Retina (tissue), 1 donor: ENCODE results near the gene SLC26A2.

Source experiments
- DNase-seq: peaks from one replicate; pipeline ENCODE4 v3.0.0-alpha.2; 2016

SLC26A2 gene

DNA sequence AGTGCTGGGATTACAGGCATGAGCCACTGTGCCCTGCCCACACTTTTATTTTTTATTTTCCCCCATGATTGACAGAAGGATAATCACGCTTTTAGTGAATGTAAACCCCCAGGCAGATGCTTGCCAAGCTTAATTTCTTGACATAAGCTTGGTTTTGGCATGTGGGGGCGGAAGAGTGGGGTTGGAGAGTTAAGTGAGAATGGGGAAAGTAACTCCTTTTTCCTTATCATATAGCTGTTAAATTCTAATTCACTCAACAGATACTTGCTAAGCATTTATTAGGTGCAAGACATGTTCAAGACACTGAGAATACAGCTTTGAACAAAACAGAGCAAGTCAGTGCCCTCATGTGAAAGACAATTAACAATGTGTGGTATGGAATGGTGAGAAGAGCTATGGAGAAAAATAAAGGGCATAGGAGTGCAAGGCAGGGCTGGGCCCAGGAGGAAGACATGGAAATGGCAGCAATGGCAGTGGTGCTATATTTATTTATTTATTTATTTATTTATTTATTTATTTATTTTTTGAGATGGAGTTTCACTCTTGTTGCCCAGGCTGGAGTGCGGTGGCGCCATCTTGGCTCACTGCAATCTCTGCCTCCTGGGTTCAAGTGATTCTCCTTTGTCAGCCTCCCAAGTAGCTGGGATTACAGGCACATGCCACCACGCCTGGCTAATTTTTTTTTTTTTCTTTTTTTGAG is 2.2 kb downstream of the SLC26A2 start:
- no peak for DNase-seq

DNA sequence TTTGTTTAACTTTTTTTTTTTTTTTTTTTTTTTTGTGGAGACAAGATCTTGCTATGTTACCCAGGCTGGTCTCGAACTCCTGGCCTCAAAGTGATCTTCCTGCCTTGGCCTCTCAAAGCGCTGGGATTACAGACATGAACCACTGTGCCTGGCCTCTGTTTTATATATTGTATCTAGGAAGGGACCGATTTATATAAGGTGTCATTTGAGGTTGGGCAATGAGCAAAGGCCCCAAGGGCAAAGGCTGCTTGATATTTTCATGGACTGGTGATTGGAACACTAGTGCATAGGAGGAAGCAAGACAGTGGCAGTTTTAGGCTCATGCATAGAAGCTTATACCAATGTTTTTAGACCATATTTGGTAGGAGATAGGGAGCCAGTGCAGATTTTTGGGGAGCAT is 3.2 kb downstream of the SLC26A2 start:
- DNase-seq, result no peak

DNA sequence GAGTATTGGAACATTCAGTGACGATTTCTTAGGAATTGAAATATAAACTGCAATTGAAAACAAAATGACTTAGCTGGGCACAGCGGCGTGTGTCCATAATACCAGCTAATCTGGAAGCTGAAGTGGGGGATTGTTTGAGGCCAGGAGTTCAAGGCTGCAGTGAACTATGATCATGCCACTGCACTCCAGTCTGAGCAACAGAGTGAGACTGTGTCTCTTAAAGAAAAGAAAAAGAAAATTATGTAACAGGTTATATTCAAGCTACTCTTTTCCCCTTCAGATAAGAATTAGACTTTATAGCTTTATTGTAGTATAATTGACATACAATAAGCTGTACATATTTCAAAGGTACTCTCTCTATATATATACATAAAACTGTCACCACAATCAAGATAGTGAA is 6.4 kb downstream of the SLC26A2 start:
- no peak for DNase-seq

DNA sequence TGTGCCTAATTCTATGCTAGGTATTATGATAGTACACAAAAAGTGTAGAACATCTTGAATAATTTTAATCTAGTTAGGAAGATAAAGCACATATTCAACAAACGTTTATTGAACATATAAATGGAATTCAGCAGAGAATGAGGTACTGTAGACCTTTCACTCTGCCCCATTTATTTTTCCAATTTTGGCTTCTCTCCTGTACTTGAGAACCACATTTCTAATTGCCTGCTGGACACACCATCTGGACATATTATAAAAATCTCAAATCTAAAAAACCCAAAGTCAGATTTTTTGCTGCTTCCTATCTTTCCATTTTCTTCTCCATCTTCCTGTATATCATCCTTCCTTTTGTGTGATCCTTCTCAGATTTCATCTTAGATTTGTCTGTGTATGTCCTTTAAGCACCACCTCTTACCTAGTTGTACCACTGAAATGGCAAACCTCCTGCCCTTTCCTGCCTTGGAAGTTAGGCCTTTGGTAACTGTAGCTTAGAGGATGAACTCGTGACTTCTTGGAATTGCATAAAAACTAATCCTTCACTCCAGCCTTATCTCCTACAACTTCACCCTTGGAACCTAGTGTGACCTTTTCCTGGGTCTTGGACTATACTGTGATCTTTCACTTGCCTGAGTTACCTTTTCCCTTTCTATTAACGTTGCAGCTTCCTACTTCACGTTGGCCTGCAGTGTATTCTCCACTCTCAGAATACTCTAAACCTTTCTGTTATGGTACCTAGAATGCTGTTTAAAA is 8.8 kb downstream of the SLC26A2 start:
- no peak for DNase-seq

DNA sequence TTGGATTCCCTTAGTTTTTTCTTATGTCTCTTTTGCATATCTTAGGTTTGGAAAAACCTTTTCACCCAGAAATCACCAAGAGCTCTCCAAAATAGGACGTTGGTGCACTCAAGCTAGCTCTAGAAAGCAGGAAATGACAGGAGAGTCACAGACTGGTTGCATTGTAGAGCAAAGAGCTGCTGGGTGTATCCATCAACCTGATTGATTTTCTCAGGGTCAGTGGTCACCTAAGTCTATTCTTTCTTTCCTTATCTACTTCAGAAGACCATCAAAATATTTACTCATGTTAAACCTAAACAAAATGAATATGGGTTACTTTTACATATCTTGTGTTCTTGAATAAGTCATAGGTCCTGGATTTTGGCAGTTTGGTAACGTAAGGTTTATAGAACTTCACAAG is 14.9 kb downstream of the SLC26A2 start:
- DNase-seq, result no peak

DNA sequence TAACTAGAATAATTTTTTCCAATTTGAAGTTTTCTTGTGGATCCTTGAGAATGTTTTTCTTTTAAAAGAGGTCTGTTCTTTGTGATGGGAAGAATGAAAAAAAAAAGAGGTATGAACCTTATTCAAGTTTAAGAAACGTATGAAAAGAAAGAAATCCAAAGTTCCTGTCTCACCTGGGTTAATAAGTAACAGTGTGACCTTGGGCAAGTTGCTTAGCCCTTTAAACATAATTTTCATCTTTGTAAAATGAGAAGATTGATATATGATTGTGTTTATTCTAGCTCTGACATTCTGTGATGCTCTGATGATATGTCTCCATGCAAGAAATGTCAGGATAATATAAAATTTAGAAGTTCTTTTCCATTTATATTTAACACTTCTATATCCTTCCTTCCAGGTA is 19.3 kb downstream of the SLC26A2 start:
- DNase-seq, result no peak

DNA sequence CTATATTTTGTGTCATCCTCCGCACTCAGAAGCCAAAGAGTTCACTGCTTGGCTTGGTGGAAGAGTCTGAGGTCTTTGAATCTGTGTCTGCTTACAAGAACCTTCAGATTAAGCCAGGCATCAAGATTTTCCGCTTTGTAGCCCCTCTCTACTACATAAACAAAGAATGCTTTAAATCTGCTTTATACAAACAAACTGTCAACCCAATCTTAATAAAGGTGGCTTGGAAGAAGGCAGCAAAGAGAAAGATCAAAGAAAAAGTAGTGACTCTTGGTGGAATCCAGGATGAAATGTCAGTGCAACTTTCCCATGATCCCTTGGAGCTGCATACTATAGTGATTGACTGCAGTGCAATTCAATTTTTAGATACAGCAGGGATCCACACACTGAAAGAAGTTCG is 20.6 kb downstream of the SLC26A2 start:
- DNase-seq, result no peak

DNA sequence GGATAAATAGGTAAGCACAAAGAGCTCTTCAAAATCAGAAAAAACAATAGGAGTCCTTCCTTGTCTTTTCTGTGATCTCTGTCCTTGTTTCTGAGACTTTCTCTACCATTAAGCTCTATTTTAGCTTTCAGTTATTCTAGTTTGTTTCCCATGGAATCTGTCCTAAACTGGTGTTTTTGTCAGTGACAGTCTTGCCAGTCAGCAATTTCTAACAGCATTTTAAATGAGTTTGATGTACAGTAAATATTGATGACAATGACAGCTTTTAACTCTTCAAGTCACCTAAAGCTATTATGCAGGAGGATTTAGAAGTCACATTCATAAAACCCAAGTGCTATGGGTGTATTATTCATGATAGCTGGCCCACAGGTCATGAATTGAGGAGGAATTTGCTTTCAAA is 21.9 kb downstream of the SLC26A2 start:
- DNase-seq, result no peak

DNA sequence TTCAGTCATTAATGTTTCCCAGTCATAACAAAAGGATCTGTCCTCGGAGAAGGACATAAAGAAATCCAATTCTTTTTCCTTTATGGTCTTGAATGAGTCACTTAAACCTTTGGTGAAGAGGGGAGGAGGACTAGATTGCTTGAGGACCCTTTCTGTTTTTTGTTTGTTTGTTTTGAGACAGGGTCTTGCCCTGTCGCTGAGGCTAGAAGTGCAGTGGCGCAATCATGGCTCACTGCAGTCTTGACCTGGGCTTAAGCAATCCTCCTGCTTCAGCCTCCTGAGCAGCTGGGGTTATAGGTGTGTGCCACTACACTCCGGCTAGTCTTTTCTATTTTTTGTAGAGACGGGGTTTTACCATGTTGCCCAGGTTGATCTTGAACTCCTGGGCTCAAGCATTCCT is 27.6 kb downstream of the SLC26A2 start:
- no peak for DNase-seq

DNA sequence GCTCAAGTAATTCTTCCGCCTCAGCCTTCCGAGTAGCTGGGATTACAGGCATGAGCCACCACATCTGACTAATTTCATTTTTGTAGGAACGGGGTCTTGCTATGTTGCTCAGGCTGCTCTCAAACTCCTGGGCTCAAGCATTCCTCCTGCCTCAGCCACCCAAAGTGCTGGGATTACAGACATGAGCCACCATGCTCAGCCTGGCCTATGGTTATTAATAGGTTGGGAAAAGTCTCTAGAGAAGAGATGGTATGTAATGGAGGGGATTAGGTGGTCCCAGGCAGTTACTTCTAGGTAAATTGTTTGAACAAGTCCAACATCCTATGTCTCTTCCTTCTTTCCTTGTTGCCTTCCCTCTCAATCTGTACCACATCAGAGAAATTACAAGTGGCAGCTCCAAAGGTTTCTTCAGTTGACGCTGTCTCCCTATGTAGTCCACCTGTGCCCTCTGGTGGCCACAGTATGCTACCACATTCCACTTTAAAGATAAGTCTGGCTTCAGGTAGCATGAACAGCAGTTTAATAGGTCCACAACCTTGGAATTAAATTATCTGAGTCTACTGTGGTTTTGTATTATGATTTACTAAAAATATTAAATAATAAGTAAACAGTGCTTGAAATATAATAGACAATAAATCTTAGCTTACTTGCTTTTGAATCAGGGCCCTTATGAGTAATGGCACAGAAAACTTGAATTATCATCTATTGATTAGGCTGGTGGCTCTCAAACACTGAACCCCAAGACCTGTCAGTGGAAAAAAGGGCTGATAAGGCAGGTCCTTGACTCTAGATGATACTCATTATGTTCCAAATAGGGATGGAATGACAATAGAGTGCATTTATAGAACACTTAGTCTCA is 30.2 kb downstream of the SLC26A2 start:
- DNase-seq, result peak; percentile 57

DNA sequence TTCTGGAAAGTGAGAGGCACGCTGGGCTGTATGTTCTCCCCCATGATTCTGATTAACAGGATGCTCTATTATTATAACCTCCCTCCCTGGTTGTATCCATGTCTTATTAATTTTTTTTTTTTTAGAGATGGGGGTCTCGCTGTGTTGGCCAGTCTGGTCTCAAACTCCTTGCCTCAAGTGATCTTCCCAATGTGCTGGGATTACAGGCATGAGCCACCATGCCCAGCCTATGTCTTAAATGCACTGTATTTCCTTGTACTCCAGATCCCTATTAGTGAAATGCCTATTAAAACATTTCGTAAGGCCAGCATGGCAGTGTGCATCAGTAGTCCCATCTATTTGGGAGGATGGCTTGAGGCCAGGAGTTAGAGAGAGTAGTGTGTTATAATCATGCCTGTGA is 32.9 kb downstream of the SLC26A2 start:
- DNase-seq, result no peak

DNA sequence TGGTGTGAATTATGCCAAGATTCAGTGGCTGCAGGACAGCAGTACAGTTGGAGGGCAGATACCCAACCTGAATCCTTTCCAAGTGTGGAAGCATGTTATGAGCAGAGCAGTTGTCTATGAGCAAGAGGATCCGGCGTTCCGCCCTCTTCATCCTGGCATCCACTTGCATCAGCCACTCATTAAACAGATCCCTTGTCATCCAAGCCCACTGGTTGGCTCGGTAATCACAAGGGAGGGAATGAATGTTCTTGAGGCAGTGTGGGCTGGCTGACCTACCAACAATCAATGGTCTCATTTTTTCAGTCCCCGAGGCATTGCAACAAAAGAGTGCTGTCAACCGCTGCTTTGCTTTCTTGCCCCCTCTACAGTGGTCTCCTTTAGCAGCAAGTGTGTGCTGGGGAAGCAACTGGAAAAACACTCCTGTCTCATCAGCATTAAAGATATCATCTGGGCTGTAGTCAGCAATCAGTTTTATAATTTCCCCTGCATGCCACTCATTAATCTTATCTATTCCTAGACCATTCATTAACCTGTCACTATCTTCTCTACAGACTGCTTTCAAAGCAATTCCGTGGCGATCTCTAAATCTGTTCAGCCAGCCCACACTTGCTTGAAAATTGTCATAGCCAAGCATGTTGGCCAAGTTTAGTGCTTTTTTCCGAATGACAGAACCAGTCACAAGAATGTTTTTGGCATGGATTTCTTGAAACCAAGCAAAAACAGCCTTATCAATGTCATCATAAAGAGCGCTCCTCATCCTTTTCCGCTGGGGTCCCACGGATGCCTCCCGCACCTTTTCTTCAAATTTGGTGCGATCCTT is 35.0 kb downstream of the SLC26A2 start:
- no peak for DNase-seq

DNA sequence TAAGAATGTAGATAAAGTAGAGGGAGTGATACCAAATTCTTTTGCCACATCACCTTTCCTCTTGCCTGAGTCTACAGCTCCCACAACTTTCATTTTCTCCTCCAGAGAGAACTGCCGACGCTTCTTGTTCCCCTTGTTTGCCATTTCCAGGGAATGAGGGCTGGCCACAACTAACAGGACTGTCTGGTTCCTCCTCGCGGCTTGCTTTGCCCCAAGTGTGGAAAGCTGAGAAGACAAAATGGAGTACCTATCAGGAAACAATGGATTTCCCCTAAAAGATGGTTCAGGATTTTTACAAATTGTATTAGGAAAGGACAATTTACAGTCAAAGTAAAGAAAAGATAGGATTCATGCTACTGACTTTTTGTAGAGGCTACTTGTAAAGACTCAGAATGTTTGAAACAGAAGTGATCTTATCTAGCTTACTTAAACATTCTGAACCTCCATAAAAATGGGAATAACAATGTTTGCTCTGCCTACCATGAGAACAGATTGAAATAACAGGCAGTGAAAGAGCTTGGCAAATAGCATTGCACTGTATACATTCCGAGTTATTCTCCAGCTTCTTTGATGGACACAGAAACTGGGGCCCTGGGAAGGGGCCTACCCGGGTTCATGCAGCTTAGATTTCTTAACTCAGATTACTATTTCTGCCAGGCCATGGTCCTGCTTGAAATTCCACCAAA is 35.8 kb downstream of the SLC26A2 start:
- no peak for DNase-seq

DNA sequence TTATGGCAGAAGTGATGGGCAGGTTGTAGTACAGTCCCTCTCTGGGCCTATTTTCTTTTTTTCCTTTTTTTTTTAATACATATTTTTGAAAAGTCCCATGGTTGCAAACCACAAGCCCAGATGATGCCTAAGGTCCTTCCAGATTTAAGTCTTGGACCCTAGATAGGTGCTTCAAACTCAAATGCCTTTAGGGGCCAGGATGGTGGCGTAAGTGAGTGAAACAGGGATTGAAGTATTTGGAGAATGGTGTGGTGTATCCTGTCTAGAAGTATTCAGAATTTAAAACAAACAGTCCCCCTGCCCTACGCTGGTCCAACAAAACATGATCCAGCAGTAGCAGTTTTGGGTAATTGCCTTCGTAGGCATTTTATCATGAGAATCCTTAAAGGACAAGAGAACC is 37.7 kb downstream of the SLC26A2 start:
- DNase-seq, result no peak

DNA sequence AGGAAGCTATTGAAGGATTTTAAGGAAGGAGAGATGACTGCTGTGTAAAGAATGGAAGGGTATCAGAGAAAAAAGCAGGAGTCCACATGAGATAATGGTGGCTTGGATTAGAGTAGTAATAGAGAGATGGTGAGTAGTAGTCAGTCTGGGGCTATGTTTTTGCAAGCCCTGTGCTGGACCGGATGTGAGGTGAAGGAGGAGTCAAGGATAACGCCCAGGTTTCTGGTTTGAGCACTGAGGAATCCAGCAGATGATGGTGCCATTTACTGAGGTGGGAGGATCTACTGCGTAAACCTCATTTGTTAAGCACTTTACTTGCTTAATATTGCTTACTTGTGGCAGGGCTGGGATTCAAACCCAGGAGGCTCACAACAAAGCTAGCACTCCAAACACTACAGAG is 38.8 kb downstream of the SLC26A2 start:
- DNase-seq, result no peak

DNA sequence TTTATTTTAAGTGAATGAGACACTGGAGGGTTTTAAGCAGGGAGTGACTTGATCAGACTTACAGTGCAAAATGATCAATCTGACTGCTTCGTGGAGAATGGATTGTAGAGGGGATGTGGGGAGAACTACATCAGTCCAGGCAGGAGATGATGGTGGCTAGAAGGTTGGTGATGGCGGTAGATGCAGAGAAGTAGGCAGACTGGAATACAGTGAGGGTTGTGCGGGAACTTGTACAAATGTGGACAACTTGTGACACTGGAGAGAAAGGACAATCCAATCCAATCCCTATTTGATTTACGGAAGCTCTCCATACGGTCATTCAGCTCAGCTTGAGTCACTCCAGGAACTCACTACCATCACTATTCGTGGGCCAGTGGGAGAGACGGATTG is 39.3 kb downstream of the SLC26A2 start:
- no peak for DNase-seq

DNA sequence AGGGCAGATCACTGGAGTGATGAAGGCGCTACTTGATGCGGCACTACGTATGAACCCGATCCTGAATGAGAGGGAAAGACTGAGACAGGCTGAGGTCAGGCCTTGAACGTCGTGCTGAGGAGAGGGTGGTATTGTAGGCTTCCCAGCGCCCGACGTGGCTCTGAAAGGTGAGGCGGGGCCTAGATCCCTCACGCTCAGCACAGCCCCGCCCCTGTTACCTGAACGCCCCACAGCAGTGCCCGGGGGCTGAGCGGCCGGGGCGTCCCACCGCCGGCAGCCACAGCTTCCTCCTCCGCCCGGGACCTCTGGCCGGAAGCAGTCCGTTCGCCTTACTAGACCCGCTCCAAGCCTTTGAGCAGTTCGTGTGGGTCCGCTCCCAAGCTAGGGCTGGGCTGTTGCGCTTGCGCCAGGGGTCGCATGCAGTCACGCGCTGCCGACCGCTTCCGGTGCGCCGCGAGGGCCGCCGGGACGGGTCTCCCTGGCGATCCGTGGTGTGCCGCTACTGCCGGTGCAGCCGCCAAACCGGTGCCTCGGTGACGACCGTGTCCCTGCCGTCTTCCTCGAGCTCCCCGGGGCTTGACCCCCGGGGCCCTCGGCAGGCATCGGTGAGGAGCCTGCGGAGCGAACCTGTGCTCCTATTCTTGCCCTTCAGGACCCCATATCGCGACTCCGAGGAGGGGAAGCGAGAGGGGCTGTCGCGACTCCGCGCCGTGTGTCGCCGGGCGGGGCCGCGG is 39.9 kb downstream of the SLC26A2 start, which contains the start of the genes HMGXB3 and TIGD6:
TSS of gene HMGXB3 (plus strand) at position 484 of the 734 bp plus-strand sequence. CDS start 4,114 bp downstream, outside the sequence.
TSS of gene TIGD6 (minus strand) at position 399 of the 734 bp plus-strand sequence. CDS start 4,306 bp downstream, outside the sequence.
- peak; percentile 95 for DNase-seq

DNA sequence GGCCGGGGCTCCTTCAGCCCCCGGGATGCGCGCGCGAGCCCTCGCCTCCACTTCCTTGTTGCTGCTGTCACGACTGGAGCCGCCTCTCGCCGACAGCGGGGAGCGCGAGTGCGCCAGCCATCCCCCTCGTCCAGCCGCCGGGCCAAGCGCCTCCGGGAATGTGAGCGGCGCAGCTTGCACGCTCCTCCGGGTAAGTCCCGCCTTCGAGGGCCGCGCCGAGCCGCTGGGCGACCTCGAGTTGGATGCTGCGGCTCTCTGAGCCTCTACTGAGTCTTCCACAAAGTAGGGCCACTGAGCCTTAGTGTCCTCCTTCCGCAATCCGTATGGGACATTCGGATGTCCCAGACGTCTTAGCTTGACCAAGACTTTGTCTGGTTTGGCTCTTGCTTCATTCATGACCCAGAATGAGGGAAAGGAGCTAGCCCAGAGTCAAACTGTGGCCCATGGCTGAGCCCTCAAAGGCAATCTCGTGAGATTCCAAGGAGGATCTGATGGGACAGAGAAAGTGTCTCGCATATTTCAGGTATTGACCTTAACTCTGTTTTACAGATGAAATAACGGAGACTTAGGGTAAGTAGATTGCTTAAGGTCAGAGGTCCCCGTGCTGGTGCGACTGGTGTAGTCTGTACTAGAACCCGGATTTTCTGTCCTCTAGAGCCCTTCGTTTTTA is 40.6 kb downstream of the SLC26A2 start:
- peak; percentile 26 for DNase-seq

DNA sequence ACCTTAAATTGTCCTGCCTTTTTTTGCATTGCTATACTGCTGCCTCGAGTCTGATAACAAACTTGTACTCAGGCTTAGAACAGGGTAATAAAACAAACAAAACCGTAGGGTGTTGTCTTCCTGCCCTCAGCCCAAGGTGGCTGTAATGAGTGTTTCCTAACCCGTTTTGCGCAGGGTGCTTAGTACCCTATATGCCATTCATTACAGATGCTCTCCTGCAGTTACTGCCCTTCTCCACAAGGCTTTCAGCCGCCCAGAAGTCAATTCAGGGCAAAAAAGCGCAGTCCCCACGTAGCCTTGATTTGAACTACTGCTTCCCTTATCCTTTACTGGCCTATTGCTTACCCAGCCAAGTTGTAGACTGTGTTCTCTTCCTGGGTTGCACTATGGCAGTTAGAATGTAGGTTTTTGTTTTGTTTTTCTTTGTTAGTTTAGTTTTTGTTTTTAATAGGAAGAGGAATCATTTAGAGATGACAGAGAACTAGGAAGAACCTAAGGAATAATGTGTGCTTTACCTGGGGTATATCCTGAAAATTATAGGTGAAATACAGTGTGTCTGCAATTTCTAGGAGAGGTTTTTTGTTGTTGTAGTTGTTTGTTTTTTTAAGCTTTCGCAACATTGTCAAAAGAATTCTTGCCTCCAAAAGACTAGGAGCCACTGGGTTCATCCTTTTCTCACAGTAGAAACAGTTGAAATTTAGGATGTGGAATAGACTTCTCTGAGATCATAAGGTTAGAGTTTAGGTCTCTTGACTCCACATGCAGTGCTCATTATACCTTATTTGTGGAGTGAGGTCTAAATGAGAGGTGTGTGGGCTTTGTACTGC is 41.3 kb downstream of the SLC26A2 start:
- peak; percentile 39 for DNase-seq

DNA sequence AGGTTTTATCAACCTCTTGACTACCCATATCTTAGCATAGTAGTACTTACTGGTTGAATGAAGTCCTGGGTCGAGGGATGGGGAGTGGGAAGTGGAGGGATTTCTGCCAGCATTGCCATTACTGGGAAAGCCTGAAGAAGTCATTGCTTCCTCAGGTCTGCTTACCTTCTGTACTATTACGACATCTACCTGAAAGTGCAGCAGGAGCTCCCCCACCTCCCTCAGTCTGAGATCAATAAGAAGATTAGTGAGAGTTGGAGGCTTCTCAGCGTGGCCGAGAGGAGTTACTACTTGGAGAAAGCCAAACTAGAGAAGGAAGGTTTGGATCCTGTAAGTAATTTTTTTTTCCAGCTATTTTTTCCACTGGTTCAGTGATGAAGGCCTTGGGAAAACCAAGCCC is 45.8 kb downstream of the SLC26A2 start:
- DNase-seq, result no peak
